ENCODE results near the gene DHPS. TPM values are rescaled to one million over a fixed set of nuclear protein-coding genes. Genes with fewer than 3 reads are reported as not detected.

DHPS gene
- total and polyA plus RNA-seq, 2 of the 13 experiments (the other 11 are each of a cell fraction or from before 2014, with no cell fraction given), result 43.3 to 84.3 TPM

DNA sequence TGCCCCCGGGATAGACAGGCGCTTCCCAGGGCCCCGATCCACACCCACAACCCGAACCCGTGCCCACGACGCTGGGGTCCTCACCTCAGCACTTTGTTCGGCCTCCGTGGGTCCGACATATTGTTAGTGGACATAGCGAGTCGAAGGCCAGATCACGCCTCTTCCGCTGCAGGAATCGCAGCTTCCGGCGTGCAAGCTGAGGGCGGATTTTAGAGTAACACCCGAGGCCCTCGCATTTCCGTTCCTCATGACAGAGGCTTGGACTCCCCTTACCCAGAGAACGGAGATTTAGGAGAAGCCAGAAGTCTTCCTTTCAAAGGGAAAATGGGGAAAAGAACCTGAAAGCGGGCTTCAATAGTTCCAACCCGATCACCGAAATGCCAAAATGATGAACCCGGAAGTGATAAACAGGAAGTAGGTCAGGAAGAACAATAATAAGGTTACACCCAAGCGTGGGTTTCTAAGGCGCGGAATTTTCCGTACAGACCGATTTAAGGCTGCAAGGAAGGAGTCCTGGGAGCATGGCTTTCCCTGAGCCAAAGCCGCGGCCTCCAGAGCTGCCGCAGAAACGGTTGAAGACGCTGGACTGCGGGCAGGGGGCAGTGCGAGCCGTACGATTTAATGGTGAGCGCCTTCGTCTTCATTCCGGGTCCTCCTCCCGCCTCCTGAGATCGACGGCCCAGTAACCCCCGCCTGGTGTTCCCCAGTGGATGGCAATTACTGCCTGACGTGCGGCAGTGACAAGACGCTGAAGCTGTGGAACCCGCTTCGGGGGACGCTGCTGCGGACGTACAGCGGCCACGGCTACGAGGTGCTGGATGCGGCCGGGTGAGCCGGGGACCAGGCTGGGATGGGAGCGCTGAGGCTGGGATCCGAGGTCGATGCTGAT, 12.2 kb downstream of the DHPS start (continued):
- TF ChIP-seq, protein P1, sequence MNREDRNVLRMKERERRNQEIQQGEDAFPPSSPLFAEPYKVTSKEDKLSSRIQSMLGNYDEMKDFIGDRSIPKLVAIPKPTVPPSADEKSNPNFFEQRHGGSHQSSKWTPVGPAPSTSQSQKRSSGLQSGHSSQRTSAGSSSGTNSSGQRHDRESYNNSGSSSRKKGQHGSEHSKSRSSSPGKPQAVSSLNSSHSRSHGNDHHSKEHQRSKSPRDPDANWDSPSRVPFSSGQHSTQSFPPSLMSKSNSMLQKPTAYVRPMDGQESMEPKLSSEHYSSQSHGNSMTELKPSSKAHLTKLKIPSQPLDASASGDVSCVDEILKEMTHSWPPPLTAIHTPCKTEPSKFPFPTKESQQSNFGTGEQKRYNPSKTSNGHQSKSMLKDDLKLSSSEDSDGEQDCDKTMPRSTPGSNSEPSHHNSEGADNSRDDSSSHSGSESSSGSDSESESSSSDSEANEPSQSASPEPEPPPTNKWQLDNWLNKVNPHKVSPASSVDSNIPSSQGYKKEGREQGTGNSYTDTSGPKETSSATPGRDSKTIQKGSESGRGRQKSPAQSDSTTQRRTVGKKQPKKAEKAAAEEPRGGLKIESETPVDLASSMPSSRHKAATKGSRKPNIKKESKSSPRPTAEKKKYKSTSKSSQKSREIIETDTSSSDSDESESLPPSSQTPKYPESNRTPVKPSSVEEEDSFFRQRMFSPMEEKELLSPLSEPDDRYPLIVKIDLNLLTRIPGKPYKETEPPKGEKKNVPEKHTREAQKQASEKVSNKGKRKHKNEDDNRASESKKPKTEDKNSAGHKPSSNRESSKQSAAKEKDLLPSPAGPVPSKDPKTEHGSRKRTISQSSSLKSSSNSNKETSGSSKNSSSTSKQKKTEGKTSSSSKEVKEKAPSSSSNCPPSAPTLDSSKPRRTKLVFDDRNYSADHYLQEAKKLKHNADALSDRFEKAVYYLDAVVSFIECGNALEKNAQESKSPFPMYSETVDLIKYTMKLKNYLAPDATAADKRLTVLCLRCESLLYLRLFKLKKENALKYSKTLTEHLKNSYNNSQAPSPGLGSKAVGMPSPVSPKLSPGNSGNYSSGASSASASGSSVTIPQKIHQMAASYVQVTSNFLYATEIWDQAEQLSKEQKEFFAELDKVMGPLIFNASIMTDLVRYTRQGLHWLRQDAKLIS (CRISPR knock-in tag; IDR thresholded peaks at IDR 0.05), result no peak
- TF ChIP-seq ZNF619 (CRISPR knock-in tag; IDR thresholded peaks at IDR 0.05) (no peak; the same call in 1 of the 2 replicates), REL (CRISPR knock-in tag; conservative IDR thresholded peaks at IDR 0.05) (no peak), ZNF747 (CRISPR knock-in tag; IDR thresholded peaks at IDR 0.05; ENCODE audit: borderline replicate concordance) (0 out of 2 replicates have a peak, but pooled peaks have one; percentile 30), RFX3 (CRISPR knock-in tag; IDR thresholded peaks at IDR 0.05) (no peak), ZNF530 (CRISPR knock-in tag; IDR thresholded peaks at IDR 0.05; ENCODE audit: low read depth) (no peak), TBP (CRISPR knock-in tag; IDR thresholded peaks at IDR 0.05) (no peak), ZNF251 (CRISPR knock-in tag; IDR thresholded peaks at IDR 0.05) (no peak), RELA (CRISPR knock-in tag; IDR thresholded peaks at IDR 0.05) (no peak), RBFOX2 (IDR thresholded peaks at IDR 0.05; ENCODE audit: low read depth, low read length) (peak; percentile 69), TBL1XR1 (IDR thresholded peaks at IDR 0.05; ENCODE audit: borderline replicate concordance, low read length, partially characterized antibody) (peak; percentile 21), SCMH1 (CRISPR knock-in tag; IDR thresholded peaks at IDR 0.05; ENCODE audit: borderline replicate concordance) (no peak), ZNF670 (CRISPR knock-in tag; IDR thresholded peaks at IDR 0.05; ENCODE audit: borderline replicate concordance) (0 out of 2 replicates have a peak, but pooled peaks have one; percentile 29), SIN3B (IDR thresholded peaks at IDR 0.05; ENCODE audit: low read length) (peak; percentile 80)
- TF ChIP-seq, protein P2, sequence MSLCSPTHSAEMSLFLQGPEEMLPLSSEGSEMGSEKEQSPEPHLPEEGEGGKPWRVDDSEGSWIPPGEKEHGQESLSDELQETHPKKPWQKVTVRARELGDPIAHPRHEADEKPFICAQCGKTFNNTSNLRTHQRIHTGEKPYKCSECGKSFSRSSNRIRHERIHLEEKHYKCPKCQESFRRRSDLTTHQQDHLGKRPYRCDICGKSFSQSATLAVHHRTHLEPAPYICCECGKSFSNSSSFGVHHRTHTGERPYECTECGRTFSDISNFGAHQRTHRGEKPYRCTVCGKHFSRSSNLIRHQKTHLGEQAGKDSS (CRISPR knock-in tag; IDR thresholded peaks at IDR 0.05; ENCODE audit: borderline replicate concordance, low read depth), result no peak
- TF ChIP-seq, protein P3, sequence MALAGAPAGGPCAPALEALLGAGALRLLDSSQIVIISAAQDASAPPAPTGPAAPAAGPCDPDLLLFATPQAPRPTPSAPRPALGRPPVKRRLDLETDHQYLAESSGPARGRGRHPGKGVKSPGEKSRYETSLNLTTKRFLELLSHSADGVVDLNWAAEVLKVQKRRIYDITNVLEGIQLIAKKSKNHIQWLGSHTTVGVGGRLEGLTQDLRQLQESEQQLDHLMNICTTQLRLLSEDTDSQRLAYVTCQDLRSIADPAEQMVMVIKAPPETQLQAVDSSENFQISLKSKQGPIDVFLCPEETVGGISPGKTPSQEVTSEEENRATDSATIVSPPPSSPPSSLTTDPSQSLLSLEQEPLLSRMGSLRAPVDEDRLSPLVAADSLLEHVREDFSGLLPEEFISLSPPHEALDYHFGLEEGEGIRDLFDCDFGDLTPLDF (CRISPR knock-in tag; IDR thresholded peaks at IDR 0.05), result 0 out of 2 replicates have a peak, but pooled peaks have one; percentile 41
- TF ChIP-seq, protein P4, sequence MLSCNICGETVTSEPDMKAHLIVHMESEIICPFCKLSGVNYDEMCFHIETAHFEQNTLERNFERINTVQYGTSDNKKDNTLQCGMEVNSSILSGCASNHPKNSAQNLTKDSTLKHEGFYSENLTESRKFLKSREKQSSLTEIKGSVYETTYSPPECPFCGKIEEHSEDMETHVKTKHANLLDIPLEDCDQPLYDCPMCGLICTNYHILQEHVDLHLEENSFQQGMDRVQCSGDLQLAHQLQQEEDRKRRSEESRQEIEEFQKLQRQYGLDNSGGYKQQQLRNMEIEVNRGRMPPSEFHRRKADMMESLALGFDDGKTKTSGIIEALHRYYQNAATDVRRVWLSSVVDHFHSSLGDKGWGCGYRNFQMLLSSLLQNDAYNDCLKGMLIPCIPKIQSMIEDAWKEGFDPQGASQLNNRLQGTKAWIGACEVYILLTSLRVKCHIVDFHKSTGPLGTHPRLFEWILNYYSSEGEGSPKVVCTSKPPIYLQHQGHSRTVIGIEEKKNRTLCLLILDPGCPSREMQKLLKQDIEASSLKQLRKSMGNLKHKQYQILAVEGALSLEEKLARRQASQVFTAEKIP (CRISPR knock-in tag; IDR thresholded peaks at IDR 0.05; ENCODE audit: borderline replicate concordance), result no peak
- TF ChIP-seq, protein P5, sequence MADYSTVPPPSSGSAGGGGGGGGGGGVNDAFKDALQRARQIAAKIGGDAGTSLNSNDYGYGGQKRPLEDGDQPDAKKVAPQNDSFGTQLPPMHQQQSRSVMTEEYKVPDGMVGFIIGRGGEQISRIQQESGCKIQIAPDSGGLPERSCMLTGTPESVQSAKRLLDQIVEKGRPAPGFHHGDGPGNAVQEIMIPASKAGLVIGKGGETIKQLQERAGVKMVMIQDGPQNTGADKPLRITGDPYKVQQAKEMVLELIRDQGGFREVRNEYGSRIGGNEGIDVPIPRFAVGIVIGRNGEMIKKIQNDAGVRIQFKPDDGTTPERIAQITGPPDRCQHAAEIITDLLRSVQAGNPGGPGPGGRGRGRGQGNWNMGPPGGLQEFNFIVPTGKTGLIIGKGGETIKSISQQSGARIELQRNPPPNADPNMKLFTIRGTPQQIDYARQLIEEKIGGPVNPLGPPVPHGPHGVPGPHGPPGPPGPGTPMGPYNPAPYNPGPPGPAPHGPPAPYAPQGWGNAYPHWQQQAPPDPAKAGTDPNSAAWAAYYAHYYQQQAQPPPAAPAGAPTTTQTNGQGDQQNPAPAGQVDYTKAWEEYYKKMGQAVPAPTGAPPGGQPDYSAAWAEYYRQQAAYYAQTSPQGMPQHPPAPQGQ (CRISPR knock-in tag; IDR thresholded peaks at IDR 0.05; ENCODE audit: borderline replicate concordance), result no peak
